ENCODE measurements around the gene GNG12.

- TF ChIP-seq POLR2A (IDR thresholded peaks at IDR 0.05; ENCODE audit: low read length) (no peak), GATA1 (IDR thresholded peaks at IDR 0.05; ENCODE audit: low read depth, low read length) (no peak)
These were observed 21.0 kb downstream of the GNG12 start for GRCh38 chr1:67812226-67812625.

Measured in erythroblast (primary cell).